ENCODE measurements around the gene DAG1.

- TF ChIP-seq, protein P1, sequence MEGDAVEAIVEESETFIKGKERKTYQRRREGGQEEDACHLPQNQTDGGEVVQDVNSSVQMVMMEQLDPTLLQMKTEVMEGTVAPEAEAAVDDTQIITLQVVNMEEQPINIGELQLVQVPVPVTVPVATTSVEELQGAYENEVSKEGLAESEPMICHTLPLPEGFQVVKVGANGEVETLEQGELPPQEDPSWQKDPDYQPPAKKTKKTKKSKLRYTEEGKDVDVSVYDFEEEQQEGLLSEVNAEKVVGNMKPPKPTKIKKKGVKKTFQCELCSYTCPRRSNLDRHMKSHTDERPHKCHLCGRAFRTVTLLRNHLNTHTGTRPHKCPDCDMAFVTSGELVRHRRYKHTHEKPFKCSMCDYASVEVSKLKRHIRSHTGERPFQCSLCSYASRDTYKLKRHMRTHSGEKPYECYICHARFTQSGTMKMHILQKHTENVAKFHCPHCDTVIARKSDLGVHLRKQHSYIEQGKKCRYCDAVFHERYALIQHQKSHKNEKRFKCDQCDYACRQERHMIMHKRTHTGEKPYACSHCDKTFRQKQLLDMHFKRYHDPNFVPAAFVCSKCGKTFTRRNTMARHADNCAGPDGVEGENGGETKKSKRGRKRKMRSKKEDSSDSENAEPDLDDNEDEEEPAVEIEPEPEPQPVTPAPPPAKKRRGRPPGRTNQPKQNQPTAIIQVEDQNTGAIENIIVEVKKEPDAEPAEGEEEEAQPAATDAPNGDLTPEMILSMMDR (IDR thresholded peaks at IDR 0.05) = peak in 11 of 12 donors; percentile 8 to 54 (median 36)
- no peak for TF ChIP-seq POLR2A (IDR thresholded peaks at IDR 0.05)
These were observed 15.6 kb upstream of the DAG1 start for GRCh38 chr3:49454458-49454857.
